HG03097 (cell line): ENCODE data around the gene EPHB2.
"Not testable (repeated sequence)": the region's sequence is repeated elsewhere in the genome, so short reads cannot be mapped to it uniquely, and the experiment has no call there.

Experiments
- ATAC-seq: cut with Tn5 transposase; IDR thresholded peaks from one replicate; pipeline ENCODE4 v1.9.1; 2021; ENCODE audit not compliant: unreplicated experiment, low FRiP score

Gene EPHB2

GRCh38 chr1:22710701-22711049 lies at the start of gene EPHB2:
TSS of gene EPHB2 (plus strand) at chr1:22710839. CDS start at chr1:22710983, 144 bp downstream.
- ATAC-seq = no peak

- no peak for ATAC-seq
Observed at GRCh38 chr1:22661880-22662279, 48.8 kb upstream of the EPHB2 start.

GRCh38 chr1:22662318-22662717 lies 48.3 kb upstream of the EPHB2 start:
- no peak for ATAC-seq

GRCh38 chr1:22662986-22663408 lies 47.6 kb upstream of the EPHB2 start:
- ATAC-seq = no peak

GRCh38 chr1:22665752-22666151 lies 44.9 kb upstream of the EPHB2 start:
- no peak for ATAC-seq

- ATAC-seq = no peak
Observed at GRCh38 chr1:22666412-22666811, 44.2 kb upstream of the EPHB2 start.

- ATAC-seq = not testable (repeated sequence)
Observed at GRCh38 chr1:22668840-22669239, 41.8 kb upstream of the EPHB2 start.

- no peak for ATAC-seq
Observed at GRCh38 chr1:22670352-22670975, 40.2 kb upstream of the EPHB2 start.

GRCh38 chr1:22671999-22672398 lies 38.6 kb upstream of the EPHB2 start:
- ATAC-seq = no peak

GRCh38 chr1:22673486-22674409 lies 36.9 kb upstream of the EPHB2 start:
- ATAC-seq = no peak

GRCh38 chr1:22674410-22674749 lies 36.3 kb upstream of the EPHB2 start:
- no peak for ATAC-seq

- ATAC-seq = not testable (repeated sequence)
Observed at GRCh38 chr1:22676151-22676550, 34.5 kb upstream of the EPHB2 start.

- no peak for ATAC-seq
Observed at GRCh38 chr1:22676916-22677583, 33.6 kb upstream of the EPHB2 start.

GRCh38 chr1:22677931-22678896 lies 32.4 kb upstream of the EPHB2 start:
- no peak for ATAC-seq

- ATAC-seq = no peak
Observed at GRCh38 chr1:22680726-22681125, 29.9 kb upstream of the EPHB2 start.

- ATAC-seq = no peak
Observed at GRCh38 chr1:22681556-22682276, 28.9 kb upstream of the EPHB2 start.

GRCh38 chr1:22683547-22683946 lies 27.1 kb upstream of the EPHB2 start:
- no peak for ATAC-seq

- no peak for ATAC-seq
Observed at GRCh38 chr1:22685591-22686059, 25.0 kb upstream of the EPHB2 start.

- ATAC-seq = no peak
Observed at GRCh38 chr1:22687191-22687590, 23.4 kb upstream of the EPHB2 start.

GRCh38 chr1:22688466-22688865 lies 22.2 kb upstream of the EPHB2 start:
- ATAC-seq = no peak
